Measurements from ENCODE around the gene PRSS35. TPM values are rescaled to one million over a fixed set of nuclear protein-coding genes. Genes with fewer than 3 reads are reported as not detected.

Gene PRSS35
- polyA plus RNA-seq, 1 experiment: 0.37 TPM

DNA sequence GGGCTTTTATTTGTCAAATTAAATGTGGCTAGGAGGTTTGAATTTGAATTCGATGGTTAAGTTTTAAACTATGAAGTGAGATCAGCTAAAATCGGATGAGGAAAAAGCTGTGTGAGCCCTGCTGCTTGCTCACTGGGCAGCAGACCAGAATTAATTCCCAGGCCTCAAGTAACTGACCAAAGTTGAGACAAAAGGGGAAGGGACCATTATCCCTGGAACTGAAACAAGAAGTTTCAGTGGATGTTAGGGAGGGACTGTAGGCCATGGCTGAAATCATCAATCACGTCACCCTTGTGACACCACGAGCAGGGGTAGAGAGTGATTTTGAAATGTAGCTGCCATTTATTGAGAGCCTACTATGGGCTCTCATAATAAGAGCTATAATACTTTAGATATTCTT, 7.0 kb upstream of the PRSS35 start:
- TF ChIP-seq, protein P1, sequence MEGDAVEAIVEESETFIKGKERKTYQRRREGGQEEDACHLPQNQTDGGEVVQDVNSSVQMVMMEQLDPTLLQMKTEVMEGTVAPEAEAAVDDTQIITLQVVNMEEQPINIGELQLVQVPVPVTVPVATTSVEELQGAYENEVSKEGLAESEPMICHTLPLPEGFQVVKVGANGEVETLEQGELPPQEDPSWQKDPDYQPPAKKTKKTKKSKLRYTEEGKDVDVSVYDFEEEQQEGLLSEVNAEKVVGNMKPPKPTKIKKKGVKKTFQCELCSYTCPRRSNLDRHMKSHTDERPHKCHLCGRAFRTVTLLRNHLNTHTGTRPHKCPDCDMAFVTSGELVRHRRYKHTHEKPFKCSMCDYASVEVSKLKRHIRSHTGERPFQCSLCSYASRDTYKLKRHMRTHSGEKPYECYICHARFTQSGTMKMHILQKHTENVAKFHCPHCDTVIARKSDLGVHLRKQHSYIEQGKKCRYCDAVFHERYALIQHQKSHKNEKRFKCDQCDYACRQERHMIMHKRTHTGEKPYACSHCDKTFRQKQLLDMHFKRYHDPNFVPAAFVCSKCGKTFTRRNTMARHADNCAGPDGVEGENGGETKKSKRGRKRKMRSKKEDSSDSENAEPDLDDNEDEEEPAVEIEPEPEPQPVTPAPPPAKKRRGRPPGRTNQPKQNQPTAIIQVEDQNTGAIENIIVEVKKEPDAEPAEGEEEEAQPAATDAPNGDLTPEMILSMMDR (IDR thresholded peaks at IDR 0.05; ENCODE audit: insufficient read depth, low read depth, low read length): no peak
- CTCF ChIA-PET: interaction anchor here (1.0 to 12.9 kb wide), 7 partner anchors 9 to 440 kb away, joined by 3 to 302 read pairs (median 6); partner anchors contain the start of gene UBE3D
- POLR2A ChIA-PET: no interaction called here
- Histone ChIP-seq H3K36me3 (ENCODE audit: control insufficient read depth, insufficient read depth, low read length) (no peaks in the 10 kb centered on the region), H3K4me3 (ENCODE audit: low read depth, low read length) (no peak overlapping the region), H3K27me3 (ENCODE audit: control insufficient read depth, insufficient read depth, low read length) (no peaks in the 10 kb centered on the region)
- no peak for DNase-seq (ENCODE audit: low read depth)

DNA sequence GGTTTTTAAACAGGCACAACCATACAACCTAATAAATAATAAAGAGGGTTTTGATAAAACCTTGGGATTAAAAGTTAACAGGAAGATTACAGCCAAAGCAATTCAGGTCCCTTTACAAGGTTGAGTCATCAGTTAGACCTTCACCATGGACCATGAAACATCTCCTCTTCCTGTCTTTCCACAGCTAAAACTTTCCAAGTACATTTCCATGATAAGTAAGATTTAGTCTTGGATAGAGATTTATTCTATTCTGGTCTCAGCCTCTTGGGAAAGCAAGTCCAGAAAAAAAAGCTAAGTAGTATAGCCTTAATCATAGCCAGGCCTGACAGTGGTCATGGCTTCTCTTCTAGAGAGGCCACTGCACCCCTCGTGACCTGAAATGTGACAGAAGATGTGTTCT, 2.9 kb upstream of the PRSS35 start:
- no peak for DNase-seq (ENCODE audit: low read depth)
- Histone ChIP-seq H3K27me3 (ENCODE audit: control insufficient read depth, insufficient read depth, low read length) (no peaks in the 10 kb centered on the region), H3K36me3 (ENCODE audit: control insufficient read depth, insufficient read depth, low read length) (no peaks in the 10 kb centered on the region), H3K4me3 (ENCODE audit: low read depth, low read length) (no peak overlapping the region)
- TF ChIP-seq, protein P1 (IDR thresholded peaks at IDR 0.05; ENCODE audit: insufficient read depth, low read depth, low read length): no peak
- ChIA-PET POLR2A (no interaction called here), CTCF (interaction anchor here (1.3 to 12.9 kb wide), 4 partner anchors 27 to 443 kb away, joined by 3 to 302 read pairs (median 138); partner anchors contain the start of genes DOP1A and UBE3D)

DNA sequence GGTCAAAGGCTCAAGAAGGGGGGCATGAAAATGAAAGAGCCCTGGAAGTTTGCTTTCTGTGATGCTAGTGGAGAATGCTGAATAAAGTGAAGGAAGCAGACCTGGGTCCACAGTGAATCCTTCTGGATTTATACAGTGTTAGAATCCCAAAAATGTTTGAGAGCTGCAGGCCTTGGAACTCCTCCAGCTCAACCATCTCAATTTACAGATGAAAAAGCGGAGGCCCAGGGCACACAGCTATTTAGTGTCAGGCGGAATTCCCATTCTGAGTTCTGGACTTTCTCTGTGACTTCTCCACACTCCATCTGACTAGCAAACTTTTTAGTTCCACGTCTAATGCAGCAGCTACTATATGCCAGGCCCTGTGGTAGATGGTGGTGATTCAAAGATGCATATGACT, 1.5 kb upstream of the PRSS35 start:
- POLR2A ChIA-PET: no interaction called here
- no peak overlapping the region for H3K4me3 ChIP-seq (ENCODE audit: low read depth, low read length)
- CTCF ChIA-PET: interaction anchor here (0.6 to 12.9 kb wide), 11 partner anchors 8 to 445 kb away, joined by 3 to 302 read pairs (median 3); partner anchors contain the start of genes DOP1A and UBE3D
- no peaks in the 10 kb centered on the region for H3K27me3 ChIP-seq (ENCODE audit: control insufficient read depth, insufficient read depth, low read length)
- DNase-seq (ENCODE audit: low read depth): no peak
- H3K36me3 ChIP-seq (ENCODE audit: control insufficient read depth, insufficient read depth, low read length): no peaks in the 10 kb centered on the region
- TF ChIP-seq, protein P1 (IDR thresholded peaks at IDR 0.05; ENCODE audit: insufficient read depth, low read depth, low read length): no peak

DNA sequence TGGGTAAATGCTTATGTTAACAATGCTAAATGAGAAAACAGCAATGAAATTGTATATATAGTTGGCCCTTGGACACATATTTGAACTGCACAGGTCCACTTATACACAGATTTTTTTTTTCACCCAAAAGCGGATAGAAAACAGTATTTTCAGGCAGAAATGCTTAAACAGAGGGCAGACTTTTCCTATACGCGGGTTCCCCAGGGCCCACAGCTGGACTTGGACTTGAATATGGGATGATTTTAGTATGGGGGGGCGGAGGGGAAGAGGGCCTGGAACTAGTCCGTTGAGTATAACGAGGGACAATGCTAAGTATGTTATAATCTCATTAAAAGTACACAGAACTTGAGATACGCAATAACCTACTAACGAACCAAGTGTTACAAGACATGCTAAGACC, 1.1 kb upstream of the PRSS35 start:
- Histone ChIP-seq H3K27me3 (ENCODE audit: control insufficient read depth, insufficient read depth, low read length) (no peaks in the 10 kb centered on the region), H3K4me3 (ENCODE audit: low read depth, low read length) (no peak overlapping the region), H3K36me3 (ENCODE audit: control insufficient read depth, insufficient read depth, low read length) (no peaks in the 10 kb centered on the region)
- POLR2A ChIA-PET: no interaction called here
- no peak for DNase-seq (ENCODE audit: low read depth)
- CTCF ChIA-PET: interaction anchor here (0.7 to 12.9 kb wide), 13 partner anchors 9 to 453 kb away, joined by 3 to 302 read pairs (median 5); partner anchors contain the start of genes DOP1A, PGM3, RWDD2A and UBE3D
- TF ChIP-seq, protein P1 (IDR thresholded peaks at IDR 0.05; ENCODE audit: insufficient read depth, low read depth, low read length): no peak

DNA sequence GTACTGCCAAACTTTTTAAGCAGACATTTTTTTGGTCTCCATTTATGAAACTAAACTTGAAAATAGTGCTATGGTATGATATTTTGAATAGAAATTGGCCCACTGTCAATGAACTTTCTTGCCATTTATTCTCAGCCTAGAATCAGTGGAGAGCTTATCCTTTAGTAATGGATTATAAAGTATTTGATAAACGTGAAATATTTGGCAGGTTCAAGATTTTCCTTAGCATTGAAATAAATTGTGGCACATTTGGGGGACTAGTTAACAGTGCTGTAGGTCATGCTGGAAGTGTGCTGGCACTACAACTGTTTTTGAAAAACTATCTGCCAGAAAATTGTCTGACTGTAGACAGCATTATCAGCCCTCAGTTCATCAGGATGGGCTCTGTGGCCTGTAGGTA, 2.1 kb downstream of the PRSS35 start:
- H3K4me3 ChIP-seq (ENCODE audit: low read depth, low read length): no peak overlapping the region
- ChIA-PET POLR2A (no interaction called here), CTCF (interaction anchor here (0.6 to 12.9 kb wide), 20 partner anchors 9 to 448 kb away, joined by 3 to 302 read pairs (median 4); partner anchors contain the start of genes DOP1A and UBE3D)
- no peak for DNase-seq (ENCODE audit: low read depth)
- no peaks in the 10 kb centered on the region for H3K36me3 ChIP-seq (ENCODE audit: control insufficient read depth, insufficient read depth, low read length)
- H3K27me3 ChIP-seq (ENCODE audit: control insufficient read depth, insufficient read depth, low read length): no peaks in the 10 kb centered on the region
- TF ChIP-seq, protein P1 (IDR thresholded peaks at IDR 0.05; ENCODE audit: insufficient read depth, low read depth, low read length): no peak
